CD4-positive, alpha-beta T cell (primary cell): ENCODE measurements around the gene ZRANB3. TPM values are rescaled to one million over a fixed set of nuclear protein-coding genes. Genes with fewer than 3 reads are reported as not detected.

ENCODE experiments used
- ATAC-seq: fragments of 200-7000 bp; cut with Tn5 transposase; one replicate; pipeline ENCODE4 v1.10.0; 2022; ENCODE audit warnings: mild to moderate bottlenecking; ENCODE audit not compliant: poor library complexity
- CTCF ChIA-PET: fragments of 350-600 bp; sonication (Branson Sonifier 250); formaldehyde crosslinking; loops from one replicate; lab custom pipeline; 2021; ENCODE audit warnings: antibody characterized with exemption, inconsistent platforms; lab: Charles Lee
- POLR2A ChIA-PET: fragments of 350-600 bp; sonication (Branson Sonifier 250); formaldehyde crosslinking; loops from one replicate; lab custom pipeline; 2021; ENCODE audit warnings: antibody characterized with exemption, inconsistent platforms; lab: Charles Lee
- DNase-seq, 14 experiments: peaks; one replicate each; pipeline ENCODE4 v3.0.0-alpha.2; 2013 to 2020; ENCODE audit warnings: mixed read lengths in 2 of 14
- H3K27ac ChIP-seq, 2 donors: one replicate each; pipeline versions ENCODE4 v1.5.1 to v1.7.0; 2013; ENCODE audit warnings: low read length in 2 of 2, low read depth in 1 of 2, mild to moderate bottlenecking in 1 of 2
- H3K27me3 ChIP-seq, 2 experiments: 1 replicate in 1 of 2; 2 replicates in 1 of 2; pipeline versions ENCODE4 v1.6.1 to v1.7.0; 2013; ENCODE audit warnings: low read length in 2 of 2, control low read depth in 1 of 2, mild to moderate bottlenecking in 1 of 2, moderate library complexity in 1 of 2; ENCODE audit not compliant: insufficient read depth in 2 of 2, control insufficient read depth in 1 of 2
- H3K36me3 ChIP-seq: one replicate; pipeline ENCODE4 v1.6.1; 2013; ENCODE audit warnings: low read length, control low read depth; ENCODE audit not compliant: insufficient read depth
- H3K4me1 ChIP-seq: one replicate; pipeline ENCODE4 v1.6.1; 2013; ENCODE audit warnings: low read length, control low read depth; ENCODE audit not compliant: insufficient read depth
- H3K4me3 ChIP-seq: one replicate; pipeline ENCODE4 v1.5.1; 2013; ENCODE audit warnings: mild to moderate bottlenecking, low read length, moderate library complexity
- H3K9me3 ChIP-seq, 2 experiments: 1 replicate in 1 of 2; 2 replicates in 1 of 2; pipeline versions ENCODE4 v1.6.1 to v1.7.0; 2013; ENCODE audit warnings: low read length in 2 of 2, mild to moderate bottlenecking in 2 of 2, control low read depth in 1 of 2, moderate library complexity in 1 of 2; ENCODE audit not compliant: control insufficient read depth in 1 of 2, insufficient read depth in 1 of 2
- H3K27ac Mint-ChIP-seq: one replicate; pipeline ENCODE4 v1.8.0; 2020; ENCODE audit warnings: mixed read lengths
- H3K27me3 Mint-ChIP-seq: one replicate; pipeline ENCODE4 v1.8.0; 2021; ENCODE audit warnings: mixed read lengths
- H3K36me3 Mint-ChIP-seq: one replicate; pipeline ENCODE4 v1.8.0; 2021; ENCODE audit warnings: low read depth, mixed read lengths
- H3K4me1 Mint-ChIP-seq: one replicate; pipeline ENCODE4 v1.8.0; 2021; ENCODE audit warnings: low read depth, mixed read lengths
- H3K4me3 Mint-ChIP-seq: one replicate; pipeline ENCODE4 v1.8.0; 2020; ENCODE audit warnings: mild to moderate bottlenecking, mixed read lengths
- H3K9me3 Mint-ChIP-seq: one replicate; pipeline ENCODE4 v1.8.0; 2020; ENCODE audit warnings: mixed read lengths
- CTCF ChIP-seq: fragments of 200-600 bp; IDR thresholded peaks from one replicate; pipeline ENCODE4 v1.8.0; 2022; ENCODE audit warnings: antibody characterized with exemption, mild to moderate bottlenecking
- intact Hi-C, 2 experiments: fragments of 100-400 bp; cut with DNase I in 1 of 2; cut with micrococcal nuclease in 1 of 2; formaldehyde crosslinking; loops; one replicate each; pipeline versions ENCODE4 v1.15.1 to v1.9.0; 2023 to 2025; cut with DNase I, micrococcal nuclease
- total RNA-seq, 174 experiments: library from RNA in 2 of 174; stranded (reverse) in 2 of 174; gene quantifications; one replicate each; pipeline ENCODE4 v1.2.3 and lab custom pipeline; 2021 to 2026

Gene ZRANB3
- total RNA-seq, 2 experiments from 2014 or later: 3.9 to 4.2 TPM

- Histone ChIP-seq H3K36me3 (peaks cover 12% of the 10 kb centered on the region), H3K4me3 (no peak overlapping the region), H3K4me1 (no peaks in the 10 kb centered on the region), H3K27me3 (no peaks in the 10 kb centered on the region), H3K9me3 (peaks cover 4 to 12% of the 10 kb centered on the region in 2 experiments), H3K27ac (no peak overlapping the region)
- TF ChIP-seq CTCF: no peak
- Mint-ChIP-seq H3K27ac (peak overlapping the region; percentile 37), H3K27me3 (no peaks in the 10 kb centered on the region), H3K4me3 (no peak overlapping the region), H3K9me3 (no peaks in the 10 kb centered on the region), H3K4me1 (peaks cover 10% of the 10 kb centered on the region), H3K36me3 (peaks cover 76% of the 10 kb centered on the region)
- CTCF ChIA-PET: no interaction called here
- no peak for DNase-seq
- ATAC-seq: no peak
- intact Hi-C loops: loop anchor here in 1 of 2 experiments (5.0 kb wide), 1 partner anchor 52 kb away; the partner anchor contains the start of gene RAB3GAP1
- POLR2A ChIA-PET: interaction anchor here (0.6 kb wide), 1 partner anchor 117 kb away, joined by 3 read pairs; no protein-coding TSS in a partner anchor
Measured at GRCh38 chr2:135103843-135104242, 427.2 kb downstream of the ZRANB3 start.

GRCh38 chr2:135099802-135100483 is 431.1 kb downstream of the ZRANB3 start:
- H3K36me3 Mint-ChIP-seq: peaks cover 79% of the 10 kb centered on the region
- no peaks in the 10 kb centered on the region for H3K9me3 Mint-ChIP-seq
- Histone ChIP-seq H3K9me3 (no peaks in the 10 kb centered on the region), H3K4me1 (no peaks in the 10 kb centered on the region), H3K4me3 (no peak overlapping the region), H3K27ac (no peak overlapping the region), H3K27me3 (no peaks in the 10 kb centered on the region), H3K36me3 (peaks cover 23% of the 10 kb centered on the region)
- H3K27ac Mint-ChIP-seq: peak overlapping the region; percentile 49
- H3K27me3 Mint-ChIP-seq: no peaks in the 10 kb centered on the region
- no peak overlapping the region for H3K4me3 Mint-ChIP-seq
- CTCF ChIA-PET: interaction anchor here (0.9 kb wide), 1 partner anchor 8 kb away, joined by 3 read pairs; no protein-coding TSS in a partner anchor
- ATAC-seq: no peak
- no peak for DNase-seq
- no peak for TF ChIP-seq CTCF
- POLR2A ChIA-PET: no interaction called here
- peaks cover 22% of the 10 kb centered on the region for H3K4me1 Mint-ChIP-seq
- intact Hi-C loops: loop anchor here in 1 of 2 experiments (5.0 kb wide), 1 partner anchor 48 kb away; the partner anchor contains the start of gene RAB3GAP1

GRCh38 chr2:135097532-135098231 is 433.3 kb downstream of the ZRANB3 start:
- CTCF ChIA-PET: no interaction called here
- TF ChIP-seq CTCF: no peak
- H3K4me1 Mint-ChIP-seq: peaks cover 29% of the 10 kb centered on the region
- no peaks in the 10 kb centered on the region for H3K9me3 Mint-ChIP-seq
- no peak overlapping the region for H3K4me3 Mint-ChIP-seq
- POLR2A ChIA-PET: no interaction called here
- no peak overlapping the region for H3K27ac ChIP-seq
- no peaks in the 10 kb centered on the region for H3K27me3 Mint-ChIP-seq
- H3K36me3 Mint-ChIP-seq: peaks cover 83% of the 10 kb centered on the region
- no peaks in the 10 kb centered on the region for H3K27me3 ChIP-seq
- peaks cover 35% of the 10 kb centered on the region for H3K36me3 ChIP-seq
- H3K4me1 ChIP-seq: no peaks in the 10 kb centered on the region
- ATAC-seq (no peak), DNase-seq (no peak)
- intact Hi-C loops: no loop called here
- H3K4me3 ChIP-seq: no peak overlapping the region
- H3K27ac Mint-ChIP-seq: peak overlapping the region; percentile 43
- H3K9me3 ChIP-seq: no peaks in the 10 kb centered on the region
